ENCODE data around the gene DNAH11. TPM values are rescaled to one million over a fixed set of nuclear protein-coding genes. Genes with fewer than 3 reads are reported as not detected.
"Not testable (repeated sequence)": the region's sequence is repeated elsewhere in the genome, so short reads cannot be mapped to it uniquely, and the experiment has no call there.

Gene DNAH11
- total RNA-seq, 1 donor from 2014 or later, result 0.26 TPM

DNA sequence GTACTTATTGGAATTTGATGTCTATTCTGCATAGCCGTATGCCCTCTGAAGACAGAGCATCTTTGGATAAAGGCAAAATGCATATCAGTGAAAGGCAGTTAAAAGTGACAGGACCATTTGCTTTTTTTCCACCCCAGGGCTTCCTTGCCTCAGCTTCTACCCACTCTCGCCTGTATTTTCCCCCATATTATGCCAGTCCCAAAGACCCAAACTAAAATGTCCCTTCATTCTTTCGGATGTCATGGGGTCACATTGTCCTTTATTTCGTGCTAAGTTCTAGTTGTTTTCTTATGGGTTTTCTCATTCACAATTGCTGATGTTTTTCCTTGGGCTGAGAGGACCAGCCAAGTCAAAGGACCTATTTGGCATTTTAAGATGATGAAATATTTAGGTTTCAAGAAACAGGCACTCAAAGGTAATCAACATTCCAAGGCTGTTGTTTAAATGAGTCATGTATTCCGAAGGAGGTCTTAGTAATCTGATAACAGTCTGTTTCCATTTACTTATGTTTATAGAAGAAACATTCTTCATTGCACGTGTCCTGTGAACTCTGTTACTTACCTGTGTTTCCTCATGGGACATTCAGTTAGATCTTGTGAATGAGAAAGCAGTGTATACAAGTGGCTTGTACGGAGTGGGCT lies 74.1 kb downstream of the DNAH11 start:
- no peak for DNase-seq (ENCODE audit: low spot score)

GRCh38 chr7:21617513-21617912 lies 74.7 kb downstream of the DNAH11 start:
- no peak for DNase-seq (ENCODE audit: low spot score)

GRCh38 chr7:21617916-21618390 lies 75.1 kb downstream of the DNAH11 start:
- no peak for DNase-seq (ENCODE audit: low spot score)

GRCh38 chr7:21618706-21619105 lies 75.9 kb downstream of the DNAH11 start:
- no peak for DNase-seq (ENCODE audit: low spot score)

DNA sequence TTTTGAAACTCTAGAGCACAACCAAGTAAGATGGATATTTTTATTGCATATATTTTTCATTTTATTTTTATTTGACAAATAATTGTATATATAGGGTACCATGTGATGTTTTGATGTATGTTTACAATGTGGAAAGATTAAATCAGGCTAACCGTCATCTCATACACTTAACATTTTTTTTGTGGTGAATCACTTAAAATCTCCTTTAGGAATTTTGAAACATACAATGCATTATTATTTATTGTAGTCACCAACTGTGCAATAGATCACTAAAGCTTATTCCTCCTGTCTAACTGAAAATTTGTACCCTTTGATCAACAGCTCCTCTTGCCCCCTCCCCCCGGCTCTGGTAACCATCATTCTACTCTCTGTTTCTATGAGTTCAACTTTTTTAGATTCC lies 77.2 kb downstream of the DNAH11 start:
- no peak for DNase-seq (ENCODE audit: low spot score)

DNA sequence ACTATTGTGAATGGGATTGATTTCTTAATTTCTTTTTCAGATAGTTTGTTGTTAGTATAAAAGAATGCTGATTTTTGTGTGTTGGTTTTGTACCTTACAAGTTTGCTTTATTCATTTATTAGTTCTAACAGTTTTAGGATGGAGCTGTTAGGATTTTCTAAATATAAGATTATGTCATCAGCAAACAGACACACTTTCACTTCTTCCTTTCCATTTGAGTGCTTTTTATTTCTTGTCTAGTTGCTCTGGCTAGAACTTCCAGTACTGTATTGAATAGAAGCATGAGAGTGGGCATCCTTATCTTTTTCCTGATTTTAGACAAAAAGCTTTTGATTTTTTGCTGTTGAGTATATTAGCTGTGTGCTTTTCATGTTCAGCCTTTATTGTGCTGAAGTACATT lies 81.5 kb downstream of the DNAH11 start:
- DNase-seq (ENCODE audit: low spot score), result no peak

DNA sequence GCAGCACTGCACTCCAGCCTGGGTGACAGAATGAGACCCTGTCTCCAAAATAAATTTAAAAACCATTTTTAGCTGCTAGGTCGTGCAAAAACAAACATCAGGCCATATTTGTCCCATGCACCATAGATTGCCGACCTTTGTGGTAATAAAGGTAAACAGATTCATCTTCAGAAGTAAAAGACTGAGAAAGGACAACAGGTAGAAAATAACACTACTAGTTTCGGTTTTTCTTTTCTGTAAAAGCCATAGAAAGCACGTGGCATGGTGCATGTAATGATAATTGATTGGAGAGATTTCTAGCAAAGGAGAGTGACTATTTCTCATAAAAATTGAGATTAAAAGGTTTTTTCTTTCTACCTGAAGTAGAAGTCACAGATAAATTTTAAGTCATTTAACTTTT lies 93.9 kb downstream of the DNAH11 start:
- no peak for DNase-seq (ENCODE audit: low spot score)

DNA sequence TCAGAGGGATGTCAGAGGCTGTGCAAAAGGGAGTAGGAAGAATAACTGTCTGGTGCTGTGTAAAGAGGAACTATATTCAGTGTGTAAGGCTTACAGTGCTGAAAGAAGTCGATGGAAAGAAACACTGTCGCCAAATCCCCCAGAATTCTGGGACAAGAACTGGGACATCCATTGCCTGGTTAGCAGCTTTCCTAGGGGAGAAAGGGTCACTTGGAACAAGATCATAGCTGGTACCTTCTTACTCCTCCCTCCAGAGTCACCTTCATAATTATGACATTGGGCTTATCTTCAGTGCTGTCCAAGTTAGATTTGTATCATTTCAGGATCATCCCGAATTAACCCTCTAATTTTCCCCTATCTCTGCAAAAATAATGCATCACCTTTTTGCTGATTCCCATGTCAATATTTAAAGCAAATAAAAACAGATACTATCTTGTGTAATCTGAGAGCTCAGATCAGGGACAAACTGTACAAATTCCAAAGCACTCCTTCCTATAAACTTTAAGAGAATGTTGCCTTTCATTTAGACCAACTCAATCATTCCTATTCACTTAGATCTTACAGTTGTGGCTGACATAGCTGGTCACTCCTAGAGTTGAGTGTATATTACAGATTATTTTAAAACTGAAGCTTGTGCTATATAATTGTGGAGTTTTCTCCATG lies 96.5 kb downstream of the DNAH11 start:
- no peak for DNase-seq (ENCODE audit: low spot score)

GRCh38 chr7:21640105-21640504 lies 97.3 kb downstream of the DNAH11 start:
- DNase-seq (ENCODE audit: low spot score), result no peak

DNA sequence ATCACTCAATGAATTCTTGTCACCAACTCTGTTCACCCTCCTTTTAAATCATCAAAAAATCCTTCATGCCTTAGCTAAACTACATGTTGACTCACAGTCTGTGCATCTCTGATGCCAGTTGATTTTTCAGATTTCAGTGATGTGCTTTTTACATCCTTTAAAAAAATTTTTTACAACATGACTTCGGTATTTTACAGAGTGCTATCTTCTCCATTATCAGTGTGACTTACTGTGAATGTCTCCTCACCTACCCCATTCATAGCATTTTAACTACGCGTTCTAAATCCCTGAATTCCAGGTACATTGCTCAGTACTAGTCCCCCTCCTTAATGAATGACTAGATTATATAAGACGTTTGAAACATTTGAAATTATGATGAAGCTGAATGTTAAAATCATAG lies 98.7 kb downstream of the DNAH11 start:
- no peak for DNase-seq (ENCODE audit: low spot score)

- DNase-seq (ENCODE audit: low spot score), result no peak
Measured at GRCh38 chr7:21642422-21642821, 99.6 kb downstream of the DNAH11 start.

DNA sequence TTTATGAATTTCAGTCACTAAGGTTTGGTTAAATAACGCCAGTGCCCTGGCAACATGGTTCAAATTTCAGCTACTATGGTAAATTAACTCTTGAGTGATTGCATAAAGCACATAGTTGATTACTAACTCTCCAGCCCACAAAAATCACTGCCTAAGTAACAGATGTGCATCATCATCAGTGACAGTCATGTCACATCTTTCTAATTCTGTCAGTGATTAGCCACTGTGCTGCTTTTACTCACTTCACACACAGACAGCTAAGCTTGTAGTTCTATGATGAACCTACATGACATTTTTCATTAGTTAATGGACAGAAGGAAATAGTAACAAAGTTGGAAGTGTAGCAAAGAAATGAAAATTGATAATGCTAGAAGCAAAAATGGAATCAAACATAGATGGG lies 108.9 kb downstream of the DNAH11 start:
- DNase-seq (ENCODE audit: low spot score), result no peak

DNA sequence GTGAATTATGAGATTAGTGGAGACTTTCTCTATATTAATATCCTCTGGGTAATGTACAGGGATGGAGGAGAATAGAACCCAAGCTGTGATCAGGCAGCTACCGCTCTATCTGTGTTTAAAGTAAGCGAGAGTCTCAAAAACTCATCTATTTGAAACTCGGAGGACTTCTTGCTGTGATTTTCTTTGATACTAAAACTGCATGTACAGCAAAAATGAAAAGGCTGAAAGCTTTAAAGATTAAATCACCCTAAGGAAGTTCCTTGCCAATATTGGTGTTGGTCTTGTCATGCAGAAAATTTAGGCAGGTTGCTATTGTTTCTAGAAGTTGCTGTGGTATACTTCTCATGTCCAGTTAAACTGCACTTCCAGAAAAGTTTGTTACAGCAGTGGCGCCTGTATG lies 110.8 kb downstream of the DNAH11 start:
- DNase-seq (ENCODE audit: low spot score), result no peak

DNA sequence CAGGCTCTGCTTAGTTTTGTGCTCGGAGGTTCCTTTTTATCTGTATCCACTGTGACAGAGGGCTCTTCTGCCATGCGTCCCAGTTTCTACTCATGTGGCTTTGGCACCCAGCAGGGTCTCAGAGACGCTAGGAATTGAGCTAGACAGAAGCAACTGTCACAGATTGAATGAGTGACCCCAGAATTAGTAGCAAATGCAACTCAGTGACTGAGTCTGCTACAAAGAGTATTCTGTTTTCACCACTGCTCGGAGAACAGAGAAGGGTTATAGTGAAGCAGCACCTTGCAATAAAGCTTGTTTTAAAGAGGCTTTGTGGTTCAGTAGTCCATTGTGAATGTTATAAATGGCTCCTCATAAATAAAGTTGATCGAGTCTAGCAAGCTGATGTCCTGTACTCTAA lies 113.2 kb downstream of the DNAH11 start:
- no peak for DNase-seq (ENCODE audit: low spot score)

GRCh38 chr7:21656796-21657195 lies 114.0 kb downstream of the DNAH11 start:
- no peak for DNase-seq (ENCODE audit: low spot score)

- DNase-seq (ENCODE audit: low spot score), result no peak
Measured at GRCh38 chr7:21670496-21670895, 127.7 kb downstream of the DNAH11 start.

GRCh38 chr7:21671859-21672258 lies 129.0 kb downstream of the DNAH11 start:
- DNase-seq (ENCODE audit: low spot score), result no peak

GRCh38 chr7:21675255-21675654 lies 132.4 kb downstream of the DNAH11 start:
- no peak for DNase-seq (ENCODE audit: low spot score)

DNA sequence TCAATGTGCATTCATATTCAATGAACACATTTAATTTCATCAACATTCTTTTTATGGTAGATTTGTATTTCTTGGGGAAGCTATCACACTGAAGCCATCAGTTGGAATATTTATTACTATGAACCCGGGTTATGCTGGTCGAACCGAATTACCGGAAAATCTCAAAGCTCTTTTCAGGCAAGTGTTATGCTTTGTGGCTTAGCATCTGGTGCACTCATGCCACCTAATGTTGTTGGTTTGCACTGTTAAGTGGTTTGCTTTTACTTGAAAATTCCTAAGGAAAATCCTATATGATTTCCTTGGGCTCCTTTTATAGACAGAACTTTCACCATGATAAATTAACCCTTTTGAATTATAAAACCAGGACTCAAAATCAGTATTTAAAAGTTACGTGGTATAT lies 147.9 kb downstream of the DNAH11 start:
- no peak for DNase-seq (ENCODE audit: low spot score)

- DNase-seq (ENCODE audit: low spot score), result not testable (repeated sequence)
Measured at GRCh38 chr7:21691146-21691545, 148.3 kb downstream of the DNAH11 start.

DNA sequence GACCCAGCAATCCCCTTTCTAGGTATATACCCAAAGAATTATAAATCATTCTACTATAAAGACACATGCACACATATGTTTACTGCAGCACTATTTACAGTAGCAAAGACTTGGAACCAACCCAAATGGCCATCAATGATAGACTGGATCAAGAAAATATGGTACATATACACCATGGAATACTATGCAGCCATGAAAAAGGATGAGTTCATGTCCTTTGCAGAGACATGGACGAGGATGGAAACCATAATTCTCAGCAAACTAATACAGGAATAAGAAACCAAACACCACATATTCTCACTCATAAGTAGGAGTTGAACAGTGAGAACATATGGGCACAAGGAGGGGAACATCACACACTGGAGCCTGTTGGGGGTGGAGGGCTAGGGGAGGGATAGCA lies 157.7 kb downstream of the DNAH11 start:
- DNase-seq (ENCODE audit: low spot score), result not testable (repeated sequence)

DNA sequence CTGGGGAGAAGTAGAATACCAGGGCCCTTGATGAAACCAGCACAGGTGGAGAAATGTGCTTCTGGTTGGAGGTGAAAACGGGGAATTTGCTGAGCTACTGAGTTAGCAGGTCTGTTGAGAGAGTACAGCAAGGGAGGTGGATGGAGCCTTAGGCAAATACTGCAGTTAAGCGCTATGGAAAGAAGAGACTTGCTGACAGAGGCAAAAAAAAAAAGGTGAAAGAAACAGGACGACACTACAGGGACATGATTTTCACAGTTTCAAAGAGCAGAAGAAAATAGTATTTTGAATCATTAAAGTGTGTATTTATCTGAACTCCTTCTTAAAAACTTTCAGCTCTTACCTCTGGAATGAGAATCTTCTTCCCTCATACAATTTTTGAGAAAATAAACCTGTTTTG lies 159.5 kb downstream of the DNAH11 start:
- no peak for DNase-seq (ENCODE audit: low spot score)

DNA sequence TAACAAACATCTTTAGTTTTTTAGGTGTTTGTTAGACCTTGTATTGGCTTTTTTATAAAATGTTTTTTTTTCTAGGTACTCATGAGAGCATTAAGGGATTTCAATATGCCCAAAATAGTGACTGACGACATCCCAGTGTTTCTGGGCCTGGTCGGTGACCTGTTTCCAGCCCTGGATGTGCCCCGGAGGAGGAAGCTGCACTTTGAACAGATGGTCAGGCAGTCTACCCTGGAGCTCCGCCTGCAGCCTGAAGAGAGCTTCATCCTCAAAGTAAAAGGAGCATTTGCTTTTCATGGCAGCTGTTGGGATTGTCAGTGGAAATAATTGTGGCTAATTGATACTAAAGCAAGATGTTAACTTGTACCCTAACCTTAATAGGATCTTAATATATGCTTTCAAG lies 161.5 kb downstream of the DNAH11 start:
- DNase-seq (ENCODE audit: low spot score), result no peak
